Adrenal gland (tissue), 12 donors: Measurements from ENCODE around the gene PTPRC. TPM values are rescaled to one million over a fixed set of nuclear protein-coding genes. Genes with fewer than 3 reads are reported as not detected.
A peak's percentile ranks its signal among the peaks of the same experiment; 100 is the strongest.

ENCODE experiments used
- DNase-seq, 7 donors: peaks; one replicate each; pipeline ENCODE4 v3.0.0-alpha.2; 2019 to 2020
- H3K27ac ChIP-seq, 5 donors: fragments of 200-600 bp; sonication (generic) in 4 of 5; 1 replicate in 3 of 5; 2 replicates in 2 of 5; pipeline versions ENCODE4 v1.5.1 to v1.8.0; 2016 to 2020; ENCODE audit warnings: mild to moderate bottlenecking in 1 of 5
- H3K27me3 ChIP-seq: fragments of 200-600 bp; 2 replicates; pipeline ENCODE4 v1.8.0; 2021
- H3K36me3 ChIP-seq, 2 donors: fragments of 200-600 bp; replicated peaks in 1 of 2; 1 replicate in 1 of 2; 2 replicates in 1 of 2; pipeline versions ENCODE4 v1.5.1 to v1.8.0; 2018 to 2022
- H3K4me1 ChIP-seq, 2 donors: fragments of 200-600 bp; replicated peaks in 1 of 2; 1 replicate in 1 of 2; 2 replicates in 1 of 2; pipeline versions ENCODE4 v1.5.1 to v1.8.0; 2018 to 2021
- H3K4me3 ChIP-seq, 4 donors: fragments of 200-600 bp; sonication (generic) in 3 of 4; one replicate each; pipeline ENCODE4 v1.5.1; 2016 to 2018
- H3K9me3 ChIP-seq, 3 donors: fragments of 200-600 bp; sonication (generic) in 1 of 3; replicated peaks in 1 of 3; 1 replicate in 2 of 3; 2 replicates in 1 of 3; pipeline versions ENCODE4 v1.5.1 to v1.8.0; 2016 to 2021
- POLR2A ChIP-seq, 2 donors: fragments of 450-650 bp; IDR thresholded peaks; one replicate each; pipeline ENCODE4 v1.6.1; 2017; ENCODE audit warnings: antibody characterized with exemption in 2 of 2, mild to moderate bottlenecking in 2 of 2, moderate library complexity in 1 of 2
- WGBS, 4 donors: extraction: QIAGEN DNeasy Blood & Tissue Kit in 2 of 4; methylation state at CpG; one replicate each; pipeline versions ENCODE4 v1.1.5 to v1.1.7; 2013 to 2017; 5-methylcytosine and 5-hydroxymethylcytosine counted together
- intact Hi-C, 2 donors: fragments of 100-400 bp; cut with DNase I; formaldehyde crosslinking; loops; one replicate each; pipeline versions ENCODE4 v1.14.1 to v1.15.0; 2022 to 2023
- polyA plus RNA-seq, 3 donors: library from polyadenylated mRNA; stranded (reverse); fragments of 200-250 nt in 2 of 3; fragments of 350-450 nt in 1 of 3; fragmentation: Illumina TruSeq in 1 of 3; extraction: RNeasy Lipid Tissue Mini Kit (QIAGEN cat#74804) in 1 of 3; gene quantifications; one replicate each; pipeline ENCODE4 v1.2.3, GENCODE V29; 2013 to 2014
- total RNA-seq, 9 donors: library from RNA; depleted of rRNA in 4 of 9; stranded (reverse); fragments of >200 nt in 4 of 9; fragments of 120-200 nt in 1 of 9; fragmentation: NEBNext Ultra II Directional in 1 of 9; extraction: Animal tissue kit (Norgen Biotek cat#: 25700) in 1 of 9; gene quantifications; one replicate each; pipeline versions ENCODE4 v1.1.0 to v1.2.4, GENCODE V29; 2013 to 2023
- TF ChIP-seq, protein P1 (sequence below), 6 experiments: fragments of 450-650 bp in 4 of 6; fragments of 200-600 bp in 2 of 6; sonication (generic) in 1 of 6; IDR thresholded peaks; 1 replicate in 5 of 6; 2 replicates in 1 of 6; pipeline versions ENCODE4 v1.5.1 to v1.8.0; 2016 to 2021; ENCODE audit warnings: antibody characterized with exemption in 6 of 6, mild to moderate bottlenecking in 2 of 6, moderate library complexity in 1 of 6
- donor health status: healthy with polysubstance abuse.
- donor health status: Bipolar disorder and iron deficiency.
- donor health status: DM: yes; HTN: yes; CAD: no.
- donor health status: DM: no; HTN: no; CAD: no.
- donor health status: DM: no; HTN: no; CAD: no.
- donor health status: DM: yes; HTN: yes; CAD: no.

PTPRC gene
- total and polyA plus RNA-seq, 12 donors = 2.5 to 33.0 (median 15.2) TPM

- no peaks in the 10 kb centered on the region for H3K9me3 ChIP-seq
- intact Hi-C loops = no loop called here
- H3K4me1 ChIP-seq = no peaks in the 10 kb centered on the region
- no peak for TF ChIP-seq POLR2A (IDR thresholded peaks at IDR 0.05)
- TF ChIP-seq, protein P1, sequence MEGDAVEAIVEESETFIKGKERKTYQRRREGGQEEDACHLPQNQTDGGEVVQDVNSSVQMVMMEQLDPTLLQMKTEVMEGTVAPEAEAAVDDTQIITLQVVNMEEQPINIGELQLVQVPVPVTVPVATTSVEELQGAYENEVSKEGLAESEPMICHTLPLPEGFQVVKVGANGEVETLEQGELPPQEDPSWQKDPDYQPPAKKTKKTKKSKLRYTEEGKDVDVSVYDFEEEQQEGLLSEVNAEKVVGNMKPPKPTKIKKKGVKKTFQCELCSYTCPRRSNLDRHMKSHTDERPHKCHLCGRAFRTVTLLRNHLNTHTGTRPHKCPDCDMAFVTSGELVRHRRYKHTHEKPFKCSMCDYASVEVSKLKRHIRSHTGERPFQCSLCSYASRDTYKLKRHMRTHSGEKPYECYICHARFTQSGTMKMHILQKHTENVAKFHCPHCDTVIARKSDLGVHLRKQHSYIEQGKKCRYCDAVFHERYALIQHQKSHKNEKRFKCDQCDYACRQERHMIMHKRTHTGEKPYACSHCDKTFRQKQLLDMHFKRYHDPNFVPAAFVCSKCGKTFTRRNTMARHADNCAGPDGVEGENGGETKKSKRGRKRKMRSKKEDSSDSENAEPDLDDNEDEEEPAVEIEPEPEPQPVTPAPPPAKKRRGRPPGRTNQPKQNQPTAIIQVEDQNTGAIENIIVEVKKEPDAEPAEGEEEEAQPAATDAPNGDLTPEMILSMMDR (IDR thresholded peaks at IDR 0.05) = no peak
- no peaks in the 10 kb centered on the region for H3K36me3 ChIP-seq
- no peak overlapping the region for H3K4me3 ChIP-seq
- H3K27me3 ChIP-seq = no peaks in the 10 kb centered on the region
- H3K27ac ChIP-seq = no peak overlapping the region
- 3 to 70% (median 34%) methylated on average over 1 of the region's 1 CpG for WGBS, 4 donors
- no peak for DNase-seq
These were observed 11.7 kb downstream of the PTPRC start for GRCh38 chr1:198650506-198650905.

GRCh38 chr1:198651650-198652400 is 13.0 kb downstream of the PTPRC start:
- TF ChIP-seq, protein P1 (IDR thresholded peaks at IDR 0.05) = no peak
- no peak for TF ChIP-seq POLR2A (IDR thresholded peaks at IDR 0.05)
- peaks cover 0 to 2% of the 10 kb centered on the region in 2 donors for H3K4me1 ChIP-seq
- no peak overlapping the region for H3K4me3 ChIP-seq
- no peak for DNase-seq
- no peaks in the 10 kb centered on the region for H3K27me3 ChIP-seq
- no peak overlapping the region for H3K27ac ChIP-seq
- 53 to 66% (median 59%) methylated on average over 7 of the region's 7 CpGs for WGBS, 4 donors
- intact Hi-C loops = no loop called here
- H3K36me3 ChIP-seq = no peaks in the 10 kb centered on the region
- H3K9me3 ChIP-seq = no peaks in the 10 kb centered on the region

- no peak overlapping the region for H3K27ac ChIP-seq
- 63 to 84% (median 79%) methylated on average over 3 of the region's 3 CpGs for WGBS, 4 donors
- no peaks in the 10 kb centered on the region for H3K9me3 ChIP-seq
- TF ChIP-seq, protein P1 (IDR thresholded peaks at IDR 0.05) = no peak
- no peak for TF ChIP-seq POLR2A (IDR thresholded peaks at IDR 0.05)
- intact Hi-C loops = no loop called here
- DNase-seq = no peak
- no peaks in the 10 kb centered on the region for H3K27me3 ChIP-seq
- H3K4me3 ChIP-seq = no peak overlapping the region
- peaks cover 0 to 6% of the 10 kb centered on the region in 2 donors for H3K4me1 ChIP-seq
- H3K36me3 ChIP-seq = no peaks in the 10 kb centered on the region
These were observed 15.1 kb downstream of the PTPRC start for GRCh38 chr1:198653808-198654413.

GRCh38 chr1:198655459-198656121 is 16.8 kb downstream of the PTPRC start:
- no peaks in the 10 kb centered on the region for H3K36me3 ChIP-seq
- no peaks in the 10 kb centered on the region for H3K9me3 ChIP-seq
- peaks cover 0 to 6% of the 10 kb centered on the region in 2 donors for H3K4me1 ChIP-seq
- intact Hi-C loops = no loop called here
- no peaks in the 10 kb centered on the region for H3K27me3 ChIP-seq
- no peak for DNase-seq
- H3K27ac ChIP-seq = peak overlapping the region in 1 of 5 donors; percentile 6
- no peak for TF ChIP-seq POLR2A (IDR thresholded peaks at IDR 0.05)
- TF ChIP-seq, protein P1 (IDR thresholded peaks at IDR 0.05) = no peak
- H3K4me3 ChIP-seq = no peak overlapping the region
- WGBS, 4 donors = 59 to 83% (median 71%) methylated on average over 1 of the region's 1 CpG
